Measurements from ENCODE around the gene ST3GAL4. TPM values are rescaled to one million over a fixed set of nuclear protein-coding genes. Genes with fewer than 3 reads are reported as not detected.

ST3GAL4 gene
- total RNA-seq, 1 experiment from 2014 or later, result 17.3 TPM

DNA sequence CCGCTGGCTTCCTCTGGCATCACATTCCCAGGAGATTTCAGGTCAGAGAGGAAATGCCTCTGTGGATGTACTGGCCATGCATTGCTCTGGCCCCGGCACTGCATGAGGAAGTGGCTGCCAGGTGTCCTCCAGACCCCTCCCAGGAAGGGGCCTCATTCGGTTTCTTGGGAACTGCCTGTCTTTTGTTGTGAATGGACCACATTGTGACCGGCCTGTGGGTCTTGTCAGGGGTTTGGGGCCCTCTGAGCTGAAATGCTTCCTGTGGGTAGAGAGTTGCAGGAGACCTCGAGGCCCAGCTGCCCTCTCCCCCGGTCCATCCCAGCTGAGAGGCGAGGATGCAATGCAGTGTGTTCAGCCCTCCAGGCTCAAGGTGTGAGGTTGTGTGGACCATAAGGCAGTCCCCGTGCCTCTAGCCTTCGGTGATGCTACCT is 18.8 kb upstream of the ST3GAL4 start:
- Mint-ChIP-seq H3K27me3 (ENCODE audit: low read depth) (no peaks in the 10 kb centered on the region), H3K4me3 (no peak overlapping the region), H3K9me3 (no peaks in the 10 kb centered on the region), H3K27ac (peak overlapping the region; percentile 94; the same call in 1 of the 2 replicates), H3K36me3 (peaks cover 26% of the 10 kb centered on the region), H3K4me1 (peaks cover 21% of the 10 kb centered on the region)
- DNase-seq (ENCODE audit: low spot score) (peak; percentile 26), ATAC-seq (peak; percentile 79)
- ChIA-PET POLR2A (interaction anchor here (1.0 kb wide), 1 partner anchor 17 kb away, joined by 3 read pairs; no protein-coding TSS in a partner anchor), CTCF (interaction anchor here (1.0 to 1.8 kb wide), 4 partner anchors 9 to 236 kb away, joined by 3 to 4 read pairs (median 4); no protein-coding TSS in a partner anchor)
- no peak for TF ChIP-seq ZNF396 (CRISPR knock-in tag; IDR thresholded peaks at IDR 0.05; ENCODE audit: borderline replicate concordance)
- no peak for TF ChIP-seq CREM (CRISPR knock-in tag; IDR thresholded peaks at IDR 0.05)
- TF ChIP-seq, protein P1, sequence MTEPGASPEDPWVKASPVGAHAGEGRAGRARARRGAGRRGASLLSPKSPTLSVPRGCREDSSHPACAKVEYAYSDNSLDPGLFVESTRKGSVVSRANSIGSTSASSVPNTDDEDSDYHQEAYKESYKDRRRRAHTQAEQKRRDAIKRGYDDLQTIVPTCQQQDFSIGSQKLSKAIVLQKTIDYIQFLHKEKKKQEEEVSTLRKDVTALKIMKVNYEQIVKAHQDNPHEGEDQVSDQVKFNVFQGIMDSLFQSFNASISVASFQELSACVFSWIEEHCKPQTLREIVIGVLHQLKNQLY (CRISPR knock-in tag; IDR thresholded peaks at IDR 0.05), result no peak
- no peak for TF ChIP-seq KAT7 (CRISPR knock-in tag; IDR thresholded peaks at IDR 0.05; ENCODE audit: borderline replicate concordance)
- TF ChIP-seq GTF2I (CRISPR knock-in tag; conservative IDR thresholded peaks at IDR 0.05), result no peak
- TF ChIP-seq, protein P2, sequence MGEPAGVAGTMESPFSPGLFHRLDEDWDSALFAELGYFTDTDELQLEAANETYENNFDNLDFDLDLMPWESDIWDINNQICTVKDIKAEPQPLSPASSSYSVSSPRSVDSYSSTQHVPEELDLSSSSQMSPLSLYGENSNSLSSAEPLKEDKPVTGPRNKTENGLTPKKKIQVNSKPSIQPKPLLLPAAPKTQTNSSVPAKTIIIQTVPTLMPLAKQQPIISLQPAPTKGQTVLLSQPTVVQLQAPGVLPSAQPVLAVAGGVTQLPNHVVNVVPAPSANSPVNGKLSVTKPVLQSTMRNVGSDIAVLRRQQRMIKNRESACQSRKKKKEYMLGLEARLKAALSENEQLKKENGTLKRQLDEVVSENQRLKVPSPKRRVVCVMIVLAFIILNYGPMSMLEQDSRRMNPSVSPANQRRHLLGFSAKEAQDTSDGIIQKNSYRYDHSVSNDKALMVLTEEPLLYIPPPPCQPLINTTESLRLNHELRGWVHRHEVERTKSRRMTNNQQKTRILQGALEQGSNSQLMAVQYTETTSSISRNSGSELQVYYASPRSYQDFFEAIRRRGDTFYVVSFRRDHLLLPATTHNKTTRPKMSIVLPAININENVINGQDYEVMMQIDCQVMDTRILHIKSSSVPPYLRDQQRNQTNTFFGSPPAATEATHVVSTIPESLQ (CRISPR knock-in tag; IDR thresholded peaks at IDR 0.05), result no peak
- TF ChIP-seq, protein P3, sequence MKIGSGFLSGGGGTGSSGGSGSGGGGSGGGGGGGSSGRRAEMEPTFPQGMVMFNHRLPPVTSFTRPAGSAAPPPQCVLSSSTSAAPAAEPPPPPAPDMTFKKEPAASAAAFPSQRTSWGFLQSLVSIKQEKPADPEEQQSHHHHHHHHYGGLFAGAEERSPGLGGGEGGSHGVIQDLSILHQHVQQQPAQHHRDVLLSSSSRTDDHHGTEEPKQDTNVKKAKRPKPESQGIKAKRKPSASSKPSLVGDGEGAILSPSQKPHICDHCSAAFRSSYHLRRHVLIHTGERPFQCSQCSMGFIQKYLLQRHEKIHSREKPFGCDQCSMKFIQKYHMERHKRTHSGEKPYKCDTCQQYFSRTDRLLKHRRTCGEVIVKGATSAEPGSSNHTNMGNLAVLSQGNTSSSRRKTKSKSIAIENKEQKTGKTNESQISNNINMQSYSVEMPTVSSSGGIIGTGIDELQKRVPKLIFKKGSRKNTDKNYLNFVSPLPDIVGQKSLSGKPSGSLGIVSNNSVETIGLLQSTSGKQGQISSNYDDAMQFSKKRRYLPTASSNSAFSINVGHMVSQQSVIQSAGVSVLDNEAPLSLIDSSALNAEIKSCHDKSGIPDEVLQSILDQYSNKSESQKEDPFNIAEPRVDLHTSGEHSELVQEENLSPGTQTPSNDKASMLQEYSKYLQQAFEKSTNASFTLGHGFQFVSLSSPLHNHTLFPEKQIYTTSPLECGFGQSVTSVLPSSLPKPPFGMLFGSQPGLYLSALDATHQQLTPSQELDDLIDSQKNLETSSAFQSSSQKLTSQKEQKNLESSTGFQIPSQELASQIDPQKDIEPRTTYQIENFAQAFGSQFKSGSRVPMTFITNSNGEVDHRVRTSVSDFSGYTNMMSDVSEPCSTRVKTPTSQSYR (CRISPR knock-in tag; IDR thresholded peaks at IDR 0.05), result no peak
- TF ChIP-seq ZNF263 (CRISPR knock-in tag; IDR thresholded peaks at IDR 0.05; ENCODE audit: low read depth), result no peak
- TF ChIP-seq, protein P4, sequence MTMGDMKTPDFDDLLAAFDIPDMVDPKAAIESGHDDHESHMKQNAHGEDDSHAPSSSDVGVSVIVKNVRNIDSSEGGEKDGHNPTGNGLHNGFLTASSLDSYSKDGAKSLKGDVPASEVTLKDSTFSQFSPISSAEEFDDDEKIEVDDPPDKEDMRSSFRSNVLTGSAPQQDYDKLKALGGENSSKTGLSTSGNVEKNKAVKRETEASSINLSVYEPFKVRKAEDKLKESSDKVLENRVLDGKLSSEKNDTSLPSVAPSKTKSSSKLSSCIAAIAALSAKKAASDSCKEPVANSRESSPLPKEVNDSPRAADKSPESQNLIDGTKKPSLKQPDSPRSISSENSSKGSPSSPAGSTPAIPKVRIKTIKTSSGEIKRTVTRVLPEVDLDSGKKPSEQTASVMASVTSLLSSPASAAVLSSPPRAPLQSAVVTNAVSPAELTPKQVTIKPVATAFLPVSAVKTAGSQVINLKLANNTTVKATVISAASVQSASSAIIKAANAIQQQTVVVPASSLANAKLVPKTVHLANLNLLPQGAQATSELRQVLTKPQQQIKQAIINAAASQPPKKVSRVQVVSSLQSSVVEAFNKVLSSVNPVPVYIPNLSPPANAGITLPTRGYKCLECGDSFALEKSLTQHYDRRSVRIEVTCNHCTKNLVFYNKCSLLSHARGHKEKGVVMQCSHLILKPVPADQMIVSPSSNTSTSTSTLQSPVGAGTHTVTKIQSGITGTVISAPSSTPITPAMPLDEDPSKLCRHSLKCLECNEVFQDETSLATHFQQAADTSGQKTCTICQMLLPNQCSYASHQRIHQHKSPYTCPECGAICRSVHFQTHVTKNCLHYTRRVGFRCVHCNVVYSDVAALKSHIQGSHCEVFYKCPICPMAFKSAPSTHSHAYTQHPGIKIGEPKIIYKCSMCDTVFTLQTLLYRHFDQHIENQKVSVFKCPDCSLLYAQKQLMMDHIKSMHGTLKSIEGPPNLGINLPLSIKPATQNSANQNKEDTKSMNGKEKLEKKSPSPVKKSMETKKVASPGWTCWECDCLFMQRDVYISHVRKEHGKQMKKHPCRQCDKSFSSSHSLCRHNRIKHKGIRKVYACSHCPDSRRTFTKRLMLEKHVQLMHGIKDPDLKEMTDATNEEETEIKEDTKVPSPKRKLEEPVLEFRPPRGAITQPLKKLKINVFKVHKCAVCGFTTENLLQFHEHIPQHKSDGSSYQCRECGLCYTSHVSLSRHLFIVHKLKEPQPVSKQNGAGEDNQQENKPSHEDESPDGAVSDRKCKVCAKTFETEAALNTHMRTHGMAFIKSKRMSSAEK (CRISPR knock-in tag; IDR thresholded peaks at IDR 0.05; ENCODE audit: borderline replicate concordance), result no peak
- TF ChIP-seq, protein P5, sequence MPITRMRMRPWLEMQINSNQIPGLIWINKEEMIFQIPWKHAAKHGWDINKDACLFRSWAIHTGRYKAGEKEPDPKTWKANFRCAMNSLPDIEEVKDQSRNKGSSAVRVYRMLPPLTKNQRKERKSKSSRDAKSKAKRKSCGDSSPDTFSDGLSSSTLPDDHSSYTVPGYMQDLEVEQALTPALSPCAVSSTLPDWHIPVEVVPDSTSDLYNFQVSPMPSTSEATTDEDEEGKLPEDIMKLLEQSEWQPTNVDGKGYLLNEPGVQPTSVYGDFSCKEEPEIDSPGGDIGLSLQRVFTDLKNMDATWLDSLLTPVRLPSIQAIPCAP (CRISPR knock-in tag; IDR thresholded peaks at IDR 0.05), result no peak
- TF ChIP-seq, protein P6, sequence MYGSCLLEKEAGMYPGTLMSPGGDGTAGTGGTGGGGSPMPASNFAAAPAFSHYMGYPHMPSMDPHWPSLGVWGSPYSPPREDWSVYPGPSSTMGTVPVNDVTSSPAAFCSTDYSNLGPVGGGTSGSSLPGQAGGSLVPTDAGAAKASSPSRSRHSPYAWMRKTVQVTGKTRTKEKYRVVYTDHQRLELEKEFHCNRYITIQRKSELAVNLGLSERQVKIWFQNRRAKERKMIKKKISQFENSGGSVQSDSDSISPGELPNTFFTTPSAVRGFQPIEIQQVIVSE (CRISPR knock-in tag; IDR thresholded peaks at IDR 0.05; ENCODE audit: borderline replicate concordance), result no peak
- TF ChIP-seq MXD4 (CRISPR knock-in tag; IDR thresholded peaks at IDR 0.05; ENCODE audit: borderline replicate concordance), result no peak
- TF ChIP-seq SP1 (CRISPR knock-in tag; conservative IDR thresholded peaks at IDR 0.05), result no peak
